CD4-positive, alpha-beta T cell treated with Interleukin-15 for 1 hour (primary cell): ENCODE data around the gene CCL23.

Experiments used
- DNase-seq: peaks from one replicate; pipeline ENCODE4 v3.0.0-alpha.2; 2020

Gene CCL23

GRCh38 chr17:35968520-35969054 lies 49.2 kb downstream of the CCL23 start:
- no peak for DNase-seq

DNA sequence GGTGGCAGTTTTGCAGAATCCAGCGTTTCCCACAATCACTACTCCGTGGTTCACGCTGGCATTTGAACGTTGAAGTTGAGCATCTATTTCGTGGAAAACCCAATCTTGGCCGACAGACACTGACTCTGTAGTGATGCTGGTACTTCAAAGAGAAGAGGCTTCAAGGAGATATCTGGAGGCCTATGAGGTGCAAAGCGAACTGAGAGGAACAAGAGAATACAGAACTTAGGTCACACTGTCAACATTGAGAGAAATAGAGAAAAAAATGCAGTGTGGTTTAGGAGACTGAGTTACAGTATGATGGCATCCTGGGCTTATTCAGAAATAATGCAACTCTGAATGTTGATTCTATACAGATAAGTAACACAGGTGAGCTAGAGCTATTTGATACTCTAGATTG lies 52.5 kb downstream of the CCL23 start:
- no peak for DNase-seq

- no peak for DNase-seq
Observed at GRCh38 chr17:35963663-35964062, 54.1 kb downstream of the CCL23 start.
